Measurements from ENCODE around the gene DGKI. TPM values are rescaled to one million over a fixed set of nuclear protein-coding genes. Genes with fewer than 3 reads are reported as not detected.

Gene DGKI
- total and polyA plus RNA-seq, 2 of the 4 experiments (the other 2 are of a cell fraction): 3.9 to 15.8 TPM

DNA sequence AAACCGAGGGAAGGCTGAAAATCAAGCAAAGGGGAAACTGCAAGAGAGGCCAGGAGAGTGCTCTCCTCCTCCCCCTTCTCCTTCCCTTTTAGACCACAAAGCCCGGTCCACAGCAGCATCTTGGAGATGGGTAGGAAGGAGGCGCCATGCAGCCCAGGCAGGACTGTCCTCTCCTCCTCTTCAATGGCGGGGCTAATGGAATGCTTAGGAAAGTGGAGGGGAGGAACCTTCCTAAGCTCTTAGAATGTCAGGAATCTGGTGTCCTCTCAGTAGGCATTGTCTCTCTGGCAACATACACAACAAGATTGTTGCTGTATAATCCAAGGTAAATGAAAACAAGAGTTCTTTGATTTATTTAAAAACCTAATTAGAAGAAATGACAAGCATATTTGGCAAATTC is 185.1 kb downstream of the DGKI start (continued):
- TF ChIP-seq, protein P1, sequence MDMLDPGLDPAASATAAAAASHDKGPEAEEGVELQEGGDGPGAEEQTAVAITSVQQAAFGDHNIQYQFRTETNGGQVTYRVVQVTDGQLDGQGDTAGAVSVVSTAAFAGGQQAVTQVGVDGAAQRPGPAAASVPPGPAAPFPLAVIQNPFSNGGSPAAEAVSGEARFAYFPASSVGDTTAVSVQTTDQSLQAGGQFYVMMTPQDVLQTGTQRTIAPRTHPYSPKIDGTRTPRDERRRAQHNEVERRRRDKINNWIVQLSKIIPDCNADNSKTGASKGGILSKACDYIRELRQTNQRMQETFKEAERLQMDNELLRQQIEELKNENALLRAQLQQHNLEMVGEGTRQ (IDR thresholded peaks at IDR 0.05; ENCODE audit: low read depth, low read length): no peak
- TF ChIP-seq FOS (IDR thresholded peaks at IDR 0.05; ENCODE audit: low read depth, low read length): no peak

DNA sequence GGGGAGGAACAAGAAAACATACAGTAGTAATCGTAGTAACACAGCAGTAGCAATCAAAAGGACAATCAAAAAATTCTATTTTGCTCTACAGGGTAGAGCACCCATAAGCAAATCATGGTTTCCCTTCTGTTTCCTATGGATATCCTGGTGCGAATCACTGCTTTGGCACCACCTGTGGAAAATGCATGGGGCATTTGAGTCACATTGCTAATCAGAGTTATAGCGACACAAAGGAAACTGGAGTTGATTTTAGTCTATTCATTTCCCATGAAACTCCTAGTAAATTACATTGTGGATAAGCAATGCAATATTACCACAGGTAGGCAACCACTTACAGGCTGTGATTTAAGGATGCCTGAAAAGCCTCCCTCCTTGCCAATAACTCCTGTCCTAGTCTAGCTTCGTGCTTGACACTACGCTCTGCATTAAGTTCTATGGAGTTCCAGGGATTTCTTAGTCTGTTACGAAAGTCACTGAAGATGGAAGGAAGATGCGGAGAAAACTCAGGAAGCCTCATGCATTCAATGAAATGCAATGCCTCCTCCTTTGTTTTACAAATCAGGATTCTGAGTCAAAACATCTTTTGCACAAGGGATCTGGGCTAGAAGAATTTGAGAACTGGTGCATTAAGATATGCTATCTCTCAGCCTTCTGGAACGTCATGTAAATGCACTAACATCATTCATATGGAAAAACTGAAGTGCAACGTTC is 188.4 kb downstream of the DGKI start:
- H4K20me1 ChIP-seq (ENCODE audit: insufficient read depth, low read length): no peaks in the 10 kb centered on the region

More for the DNA sequence above, 188.4 kb downstream of the DGKI start:
- no peak for DNase-seq
- no peak for ATAC-seq (ENCODE audit: low read depth)
- H3K27me3 ChIP-seq (ENCODE audit: control insufficient read depth, insufficient read depth, low read length): no peaks in the 10 kb centered on the region
- H2AK9ac ChIP-seq (replicated peaks; ENCODE audit: low read depth, low read length, poor library complexity): no peak overlapping the region
- H3K14ac ChIP-seq (replicated peaks; ENCODE audit: low read depth, low read length): no peak overlapping the region
- POLR2A ChIA-PET (ENCODE audit: unreplicated experiment): no interaction called here
- TF ChIP-seq MXI1 (IDR thresholded peaks at IDR 0.05; ENCODE audit: borderline replicate concordance, low read depth, low read length): no peak
- TF ChIP-seq RAD21 (IDR thresholded peaks at IDR 0.05; ENCODE audit: low read length): no peak
- H3K23ac ChIP-seq (ENCODE audit: low read depth, low read length): no peak overlapping the region
- H3K18ac ChIP-seq (ENCODE audit: low read depth, low read length): no peak overlapping the region
- no TSS peak for BruUV-seq (replicated peaks)
- no peak overlapping the region for H3K9ac ChIP-seq (ENCODE audit: low read depth, low read length)
- CTCF ChIA-PET: interaction anchor here (0.5 to 1.7 kb wide), 2 partner anchors 333 to 1328 kb away, joined by 3 read pairs; no protein-coding TSS in a partner anchor
- dilution Hi-C loops (cut with HindIII; ENCODE audit: low sequenced_read_pairs, unreplicated experiment): no loop called here
- H4K8ac ChIP-seq (ENCODE audit: low read depth in 2 of 2, low read length in 2 of 2): no peak overlapping the region
- H3K4me3 ChIP-seq (ENCODE audit: insufficient read depth, low read depth, low read length): no peak overlapping the region
- no peak overlapping the region for H3K4ac ChIP-seq (ENCODE audit: low read depth, low read length)
- H2BK15ac ChIP-seq (ENCODE audit: low read depth, low read length): no peak overlapping the region
- H4K5ac ChIP-seq (ENCODE audit: low read depth, low read length): no peak overlapping the region
- H2BK20ac ChIP-seq (ENCODE audit: low read depth, low read length): no peak overlapping the region
- no peaks in the 10 kb centered on the region for H3K4me1 ChIP-seq (ENCODE audit: control insufficient read depth, insufficient read depth, low read length)
- H2AFZ ChIP-seq (replicated peaks; ENCODE audit: low read length, poor library complexity): no peak overlapping the region
- no peak overlapping the region for H3K27ac ChIP-seq (ENCODE audit: insufficient read depth, low read length)
- H2BK5ac ChIP-seq (ENCODE audit: low read depth, low read length, poor library complexity, severe bottlenecking): no peak overlapping the region
- WGBS, 2 experiments (ENCODE audit: extremely low coverage in 2 of 2, insufficient read length in 1 of 2): no CpG with 5 or more reads among the region's 9 CpGs
- in situ Hi-C loops (cut with MboI; ENCODE audit: low sequenced_read_pairs): loop anchor here (10.0 kb wide), 1 partner anchor 346 kb away; the partner anchor contains the start of gene CREB3L2
- H3K9me3 ChIP-seq (ENCODE audit: control insufficient read depth, insufficient read depth, low read length): no peaks in the 10 kb centered on the region
- no peak overlapping the region for H2AK5ac ChIP-seq (ENCODE audit: low read depth, low read length)
- no peak overlapping the region for H3K56ac ChIP-seq (ENCODE audit: extremely low read depth, insufficient read depth, low read length)
- no peaks in the 10 kb centered on the region for H3K79me1 ChIP-seq (ENCODE audit: low read depth in 1 of 2, low read length in 2 of 2)
- no peak overlapping the region for H3K4me2 ChIP-seq (ENCODE audit: low read depth, low read length)
- intact Hi-C loops (cut with micrococcal nuclease): no loop called here
- no peaks in the 10 kb centered on the region for H3K9me1 ChIP-seq (ENCODE audit: insufficient read depth, low read length)
- peak overlapping the region; percentile 9; the same call in 1 of the 2 replicates for H4K91ac ChIP-seq (ENCODE audit: insufficient read depth, low read depth, low read length)
- H3K36me3 ChIP-seq (ENCODE audit: control insufficient read depth, insufficient read depth, low read length): no peaks in the 10 kb centered on the region
- no peak overlapping the region for H2BK120ac ChIP-seq (ENCODE audit: low read depth, low read length)
